NK-92 (cell line): ENCODE measurements around the gene LY6G6F.

ENCODE experiments used
- DNase-seq: peaks from one replicate; lab custom pipeline; 2025; ENCODE audit not compliant: unreplicated experiment; lab: John Stamatoyannopoulos, UW

The LY6G6F gene

DNA sequence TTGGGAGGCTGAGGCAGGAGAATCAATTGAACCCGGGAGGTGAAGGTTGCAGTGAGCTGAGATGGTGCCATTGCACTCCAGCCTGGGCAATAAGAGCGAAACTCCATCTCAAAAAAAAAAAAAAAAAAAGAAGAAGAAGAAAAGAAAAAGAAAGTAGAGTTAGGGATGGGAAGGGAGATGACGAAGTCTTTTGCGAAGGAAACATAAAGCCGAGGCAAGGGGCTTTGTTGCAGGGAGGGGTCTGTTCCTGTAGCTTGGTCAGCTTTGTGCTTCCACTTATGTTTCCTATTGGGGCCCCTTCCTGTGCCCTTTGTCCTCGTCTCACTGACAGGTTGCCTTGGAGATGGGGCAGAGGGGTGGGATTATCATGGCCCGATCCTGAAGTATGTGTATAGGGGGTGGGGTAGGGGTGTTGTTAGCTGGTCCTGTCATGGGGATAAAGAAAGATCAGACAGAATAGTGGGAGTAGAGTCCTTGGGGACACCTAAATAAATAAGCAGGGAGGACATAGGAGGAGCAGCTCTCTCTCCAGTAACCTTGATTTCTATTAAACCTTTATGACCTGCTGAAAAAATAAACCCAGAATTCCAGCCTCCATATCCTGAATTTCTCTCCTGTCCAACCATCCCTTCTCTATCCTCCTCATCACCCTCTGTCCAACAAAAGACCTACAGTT is 30.8 kb downstream of the LY6G6F start:
- no peak for DNase-seq

DNA sequence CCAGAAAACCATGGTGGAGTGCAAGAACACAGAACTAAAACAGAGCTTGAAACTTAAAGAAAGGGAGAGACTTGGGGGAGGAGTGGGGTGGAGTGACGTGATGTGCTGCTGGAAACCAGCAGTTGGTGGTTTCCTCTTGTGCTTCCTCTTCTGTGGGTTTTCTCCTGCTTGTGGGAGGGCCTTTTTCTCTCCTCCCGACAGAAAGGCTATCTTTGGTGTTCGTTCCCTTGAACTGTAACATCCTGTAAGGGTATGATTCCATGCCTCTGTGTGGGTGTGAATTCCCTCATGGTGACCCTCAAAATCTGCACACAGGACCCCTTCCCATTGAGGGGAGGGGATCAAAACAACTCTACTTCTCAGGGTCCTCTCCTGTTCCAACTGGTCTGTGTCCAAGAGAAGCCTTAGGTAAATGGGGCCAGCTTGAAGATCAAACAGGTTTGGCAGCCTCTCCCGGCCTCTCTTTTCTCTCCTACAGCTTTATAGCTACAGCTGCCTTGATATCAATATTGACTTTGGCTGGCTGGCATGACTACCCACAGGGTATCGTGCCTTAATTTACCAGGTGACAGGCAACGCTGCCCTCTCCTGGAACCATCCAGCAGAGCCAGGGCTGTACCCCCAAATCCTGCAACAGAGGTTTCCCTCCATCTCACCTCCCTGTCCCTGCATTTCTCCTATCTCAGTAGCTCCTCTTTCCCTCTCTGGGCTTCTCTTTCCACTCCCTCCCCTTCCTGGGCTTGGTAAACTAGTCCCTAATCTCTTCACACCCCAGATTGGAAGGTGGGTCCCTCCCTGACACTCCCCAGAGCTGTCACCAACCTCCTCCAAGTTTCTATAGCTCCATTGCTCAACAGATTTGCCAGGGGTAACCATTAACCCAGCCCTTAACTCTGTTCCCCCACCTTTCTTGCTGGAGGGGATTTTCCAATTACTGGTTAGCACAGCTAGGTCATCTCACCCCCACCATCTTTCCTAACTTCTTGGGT is 31.6 kb downstream of the LY6G6F start:
- no peak for DNase-seq

GRCh38 chr6:31739639-31740396 is 33.2 kb downstream of the LY6G6F start, which contains the start of gene MSH5:
Gene MSH5, plus strand, starts transcription at chr6:31740005. Its CDS starts 462 bp downstream, at chr6:31740467.
- DNase-seq = peak; percentile 69

GRCh38 chr6:31740397-31741223 is 33.9 kb downstream of the LY6G6F start:
- no peak for DNase-seq

- DNase-seq = no peak
Observed at GRCh38 chr6:31741815-31742214, 35.1 kb downstream of the LY6G6F start.

DNA sequence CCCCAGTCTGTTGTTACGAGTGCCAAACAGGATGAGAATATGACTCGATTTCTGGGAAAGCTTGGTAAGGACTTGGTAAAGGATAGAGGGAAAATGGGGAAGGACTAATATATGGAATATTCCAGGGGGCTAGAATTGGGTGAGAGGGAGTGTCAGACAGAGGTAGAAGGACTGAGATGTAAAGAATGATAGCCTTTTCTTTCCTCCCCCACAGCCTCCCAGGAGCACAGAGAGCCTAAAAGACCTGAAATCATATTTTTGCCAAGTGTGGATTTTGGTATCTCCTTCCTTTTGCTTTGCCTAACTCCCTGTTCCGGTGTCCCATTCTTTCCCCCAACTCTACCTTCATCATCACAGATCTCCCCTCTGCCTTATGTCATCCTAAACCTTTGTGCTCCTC is 36.2 kb downstream of the LY6G6F start:
- no peak for DNase-seq

DNA sequence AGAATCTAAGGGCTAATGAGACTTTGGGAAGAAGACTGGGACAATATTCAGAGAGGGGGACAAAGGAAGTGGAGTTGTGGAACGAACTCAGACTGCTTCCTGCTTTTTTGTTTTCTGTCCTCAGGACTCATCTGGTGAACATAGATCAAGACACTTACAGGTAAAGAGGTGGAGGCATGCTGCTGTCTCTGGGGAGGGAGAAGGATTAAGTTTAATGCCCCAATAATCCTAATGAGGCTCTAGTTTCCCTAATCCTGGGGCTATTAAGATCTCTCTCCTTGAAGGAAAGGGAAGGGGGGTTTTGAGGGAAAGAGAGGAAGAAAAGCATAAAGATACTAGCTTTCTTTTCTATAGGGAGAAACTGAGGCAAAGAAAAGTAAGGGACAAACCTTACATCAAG is 37.8 kb downstream of the LY6G6F start:
- no peak for DNase-seq

DNA sequence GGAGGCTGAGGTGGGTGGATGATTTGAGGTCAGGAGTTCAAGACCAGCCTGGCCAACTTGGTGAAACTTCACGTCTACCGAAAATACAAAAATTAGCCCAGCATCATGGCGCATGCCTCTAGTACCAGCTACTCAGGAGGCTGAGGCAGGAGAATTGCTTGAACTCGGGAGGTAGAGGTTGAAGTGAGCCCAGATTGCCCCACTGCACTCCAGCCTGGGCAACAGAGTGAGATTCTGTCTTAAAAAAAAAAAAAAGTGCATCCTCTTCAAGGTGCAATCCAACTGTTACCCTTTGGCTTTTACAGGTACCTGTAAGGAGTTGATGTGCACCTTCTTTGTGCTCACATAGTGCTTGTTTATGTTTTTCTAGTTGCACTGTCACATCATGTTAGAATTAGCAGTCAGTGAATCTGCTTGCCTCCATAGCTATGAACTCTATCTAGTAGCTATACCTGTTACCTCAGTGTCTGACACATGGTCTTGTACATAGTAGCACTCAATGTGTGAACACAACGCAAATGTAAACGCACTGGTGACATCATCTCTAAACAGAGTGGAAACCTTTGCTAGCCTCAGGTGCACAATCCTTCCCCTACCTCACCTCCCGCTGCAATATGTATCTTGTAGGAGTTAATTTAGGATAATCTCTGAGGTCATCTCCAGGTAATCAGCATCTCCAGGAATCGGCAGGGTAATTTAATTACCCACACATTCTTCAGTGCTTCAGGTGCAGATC is 42.8 kb downstream of the LY6G6F start:
- no peak for DNase-seq

DNA sequence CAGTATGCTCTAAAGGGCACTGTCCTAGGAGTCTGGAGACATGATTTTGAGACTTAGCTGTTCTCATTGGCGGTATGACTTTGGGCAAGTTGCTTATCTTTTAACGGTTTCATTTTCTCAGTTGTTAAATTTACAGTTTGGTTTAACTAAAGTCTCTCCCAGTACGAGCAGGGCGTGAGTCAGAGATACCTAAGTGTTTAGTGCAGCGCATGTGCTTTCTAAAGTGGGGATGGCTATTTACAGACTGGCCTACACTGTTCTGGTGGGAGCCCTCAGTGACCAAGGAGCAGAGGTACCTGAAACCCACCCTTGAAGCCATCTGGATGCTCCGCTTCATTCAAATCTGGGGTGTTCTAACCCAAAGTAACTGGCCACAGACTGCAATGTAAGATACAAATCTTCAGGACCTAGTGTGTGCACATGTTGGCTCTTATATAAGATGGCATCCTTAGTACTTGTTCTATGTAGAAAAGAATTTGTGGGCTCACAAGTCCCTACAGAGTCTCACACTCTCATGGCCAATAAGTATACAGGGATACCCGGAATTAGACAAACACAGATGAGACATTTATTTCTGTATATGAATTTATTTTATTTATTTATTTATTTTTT is 43.9 kb downstream of the LY6G6F start:
- no peak for DNase-seq

- DNase-seq = no peak
Observed at GRCh38 chr6:31752739-31753319, 46.2 kb downstream of the LY6G6F start.

- DNase-seq = no peak
Observed at GRCh38 chr6:31758281-31758680, 51.6 kb downstream of the LY6G6F start.
